ENCODE data around the gene LAMC1.

- TF ChIP-seq EZH2phosphoT487 (IDR thresholded peaks at IDR 0.05; ENCODE audit: insufficient read depth, low read depth) (no peak), EZH2 (IDR thresholded peaks at IDR 0.05; ENCODE audit: insufficient read depth, poor library complexity, severe bottlenecking) (no peak)
These were observed 69.9 kb downstream of the LAMC1 start for GRCh38 chr1:183093066-183093668.
